Activated naive CD4-positive, alpha-beta T cell treated with anti-CD3 and anti-CD28 coated beads, Interleukin-2, amount 10 ng/mL, durations not matched to agents 7 days and 5 days (primary cell): ENCODE measurements around the gene FHL1.

Experiments
- CTCF ChIA-PET: fragments of 350-600 bp; sonication (Branson Sonifier 250); formaldehyde crosslinking; loops from one replicate; lab custom pipeline; 2021; ENCODE audit warnings: antibody characterized with exemption; lab: Charles Lee
- DNase-seq: peaks from one replicate; pipeline ENCODE4 v3.0.0-alpha.2; 2020
- H3K27ac Mint-ChIP-seq: one replicate; pipeline ENCODE4 v1.8.0; 2021; ENCODE audit warnings: mild to moderate bottlenecking, moderate library complexity, mixed read lengths
- H3K27me3 Mint-ChIP-seq: one replicate; pipeline ENCODE4 v1.8.0; 2021; ENCODE audit warnings: mild to moderate bottlenecking, mixed read lengths
- H3K36me3 Mint-ChIP-seq: one replicate; pipeline ENCODE4 v1.8.0; 2021; ENCODE audit warnings: mixed read lengths
- H3K4me1 Mint-ChIP-seq: one replicate; pipeline ENCODE4 v1.8.0; 2021; ENCODE audit warnings: mixed read lengths
- H3K4me3 Mint-ChIP-seq: one replicate; pipeline ENCODE4 v1.8.0; 2021; ENCODE audit warnings: mild to moderate bottlenecking, moderate library complexity, mixed read lengths
- H3K9me3 Mint-ChIP-seq: one replicate; pipeline ENCODE4 v1.8.0; 2021; ENCODE audit warnings: mixed read lengths

The FHL1 gene

GRCh38 chrX:136199365-136199764, 52.0 kb downstream of the FHL1 start:
- Mint-ChIP-seq H3K27me3 (no peaks in the 10 kb centered on the region), H3K9me3 (no peaks in the 10 kb centered on the region), H3K27ac (no peak overlapping the region), H3K36me3 (peaks cover 1% of the 10 kb centered on the region), H3K4me3 (no peak overlapping the region), H3K4me1 (peaks cover 34% of the 10 kb centered on the region)
- CTCF ChIA-PET, result interaction anchor here (0.6 to 1.1 kb wide), 5 partner anchors 8 to 172 kb away, joined by 3 to 9 read pairs (median 4); no protein-coding TSS in a partner anchor
- no peak for DNase-seq

GRCh38 chrX:136200466-136200865, 53.1 kb downstream of the FHL1 start:
- H3K4me1 Mint-ChIP-seq, result peaks cover 38% of the 10 kb centered on the region
- DNase-seq, result peak; percentile 26
- H3K36me3 Mint-ChIP-seq, result peaks cover 1% of the 10 kb centered on the region
- no peaks in the 10 kb centered on the region for H3K9me3 Mint-ChIP-seq
- CTCF ChIA-PET, result interaction anchor here (0.9 to 1.1 kb wide), 4 partner anchors 10 to 172 kb away, joined by 3 to 9 read pairs (median 4); no protein-coding TSS in a partner anchor
- H3K27me3 Mint-ChIP-seq, result no peaks in the 10 kb centered on the region
- H3K27ac Mint-ChIP-seq, result no peak overlapping the region
- no peak overlapping the region for H3K4me3 Mint-ChIP-seq

GRCh38 chrX:136201601-136202000, 54.3 kb downstream of the FHL1 start:
- no peak overlapping the region for H3K27ac Mint-ChIP-seq
- H3K4me1 Mint-ChIP-seq, result peaks cover 35% of the 10 kb centered on the region
- no peak overlapping the region for H3K4me3 Mint-ChIP-seq
- no peaks in the 10 kb centered on the region for H3K36me3 Mint-ChIP-seq
- CTCF ChIA-PET, result interaction anchor here (1.2 to 3.2 kb wide), 4 partner anchors 14 to 174 kb away, joined by 3 to 16 read pairs (median 6); no protein-coding TSS in a partner anchor
- no peak for DNase-seq
- H3K27me3 Mint-ChIP-seq, result no peaks in the 10 kb centered on the region
- no peaks in the 10 kb centered on the region for H3K9me3 Mint-ChIP-seq

- peaks cover 35% of the 10 kb centered on the region for H3K4me1 Mint-ChIP-seq
- H3K27me3 Mint-ChIP-seq, result no peaks in the 10 kb centered on the region
- H3K27ac Mint-ChIP-seq, result peak overlapping the region; percentile 77
- no peaks in the 10 kb centered on the region for H3K9me3 Mint-ChIP-seq
- no peaks in the 10 kb centered on the region for H3K36me3 Mint-ChIP-seq
- DNase-seq, result no peak
- H3K4me3 Mint-ChIP-seq, result no peak overlapping the region
- CTCF ChIA-PET, result interaction anchor here (0.7 to 3.2 kb wide), 6 partner anchors 9 to 377 kb away, joined by 3 to 16 read pairs (median 4); no protein-coding TSS in a partner anchor
Observed at GRCh38 chrX:136202889-136203288, 55.6 kb downstream of the FHL1 start.

GRCh38 chrX:136203438-136203837, 56.1 kb downstream of the FHL1 start:
- Mint-ChIP-seq H3K4me3 (no peak overlapping the region), H3K36me3 (no peaks in the 10 kb centered on the region), H3K27ac (peak overlapping the region; percentile 77), H3K4me1 (peaks cover 35% of the 10 kb centered on the region), H3K9me3 (no peaks in the 10 kb centered on the region), H3K27me3 (no peaks in the 10 kb centered on the region)
- DNase-seq, result no peak
- CTCF ChIA-PET, result interaction anchor here (0.7 to 3.2 kb wide), 5 partner anchors 10 to 377 kb away, joined by 3 to 16 read pairs (median 4); no protein-coding TSS in a partner anchor

- peaks cover 36% of the 10 kb centered on the region for H3K4me1 Mint-ChIP-seq
- H3K36me3 Mint-ChIP-seq, result no peaks in the 10 kb centered on the region
- CTCF ChIA-PET, result interaction anchor here (1.6 to 3.2 kb wide), 2 partner anchors 64 to 176 kb away, joined by 4 to 16 read pairs; no protein-coding TSS in a partner anchor
- DNase-seq, result no peak
- no peaks in the 10 kb centered on the region for H3K9me3 Mint-ChIP-seq
- no peaks in the 10 kb centered on the region for H3K27me3 Mint-ChIP-seq
- no peak overlapping the region for H3K4me3 Mint-ChIP-seq
- peak overlapping the region; percentile 77 for H3K27ac Mint-ChIP-seq
Observed at GRCh38 chrX:136203951-136204350, 56.6 kb downstream of the FHL1 start.

GRCh38 chrX:136204571-136204970, 57.2 kb downstream of the FHL1 start:
- CTCF ChIA-PET, result interaction anchor here (1.6 kb wide), 1 partner anchor 63 kb away, joined by 4 read pairs; no protein-coding TSS in a partner anchor
- H3K36me3 Mint-ChIP-seq, result no peaks in the 10 kb centered on the region
- H3K9me3 Mint-ChIP-seq, result no peaks in the 10 kb centered on the region
- peaks cover 38% of the 10 kb centered on the region for H3K4me1 Mint-ChIP-seq
- no peaks in the 10 kb centered on the region for H3K27me3 Mint-ChIP-seq
- DNase-seq, result peak; percentile 28
- H3K4me3 Mint-ChIP-seq, result no peak overlapping the region
- peak overlapping the region; percentile 62 for H3K27ac Mint-ChIP-seq

GRCh38 chrX:136205882-136206380, 58.6 kb downstream of the FHL1 start:
- DNase-seq, result no peak
- CTCF ChIA-PET, result interaction anchor here (1.1 to 2.2 kb wide), 2 partner anchors 40 to 43 kb away, joined by 3 to 5 read pairs; no protein-coding TSS in a partner anchor
- H3K9me3 Mint-ChIP-seq, result no peaks in the 10 kb centered on the region
- H3K36me3 Mint-ChIP-seq, result no peaks in the 10 kb centered on the region
- H3K4me1 Mint-ChIP-seq, result peaks cover 36% of the 10 kb centered on the region
- no peak overlapping the region for H3K4me3 Mint-ChIP-seq
- no peak overlapping the region for H3K27ac Mint-ChIP-seq
- H3K27me3 Mint-ChIP-seq, result no peaks in the 10 kb centered on the region

- no peak overlapping the region for H3K27ac Mint-ChIP-seq
- no peaks in the 10 kb centered on the region for H3K9me3 Mint-ChIP-seq
- CTCF ChIA-PET, result interaction anchor here (2.2 kb wide), 1 partner anchor 44 kb away, joined by 5 read pairs; no protein-coding TSS in a partner anchor
- H3K4me3 Mint-ChIP-seq, result no peak overlapping the region
- no peak for DNase-seq
- no peaks in the 10 kb centered on the region for H3K36me3 Mint-ChIP-seq
- H3K4me1 Mint-ChIP-seq, result peaks cover 36% of the 10 kb centered on the region
- H3K27me3 Mint-ChIP-seq, result no peaks in the 10 kb centered on the region
Observed at GRCh38 chrX:136206916-136207315, 59.6 kb downstream of the FHL1 start.

GRCh38 chrX:136207546-136207945, 60.2 kb downstream of the FHL1 start:
- peaks cover 36% of the 10 kb centered on the region for H3K4me1 Mint-ChIP-seq
- no peak overlapping the region for H3K4me3 Mint-ChIP-seq
- no peak for DNase-seq
- H3K27ac Mint-ChIP-seq, result no peak overlapping the region
- CTCF ChIA-PET, result interaction anchor here (2.2 kb wide), 1 partner anchor 45 kb away, joined by 5 read pairs; no protein-coding TSS in a partner anchor
- H3K9me3 Mint-ChIP-seq, result no peaks in the 10 kb centered on the region
- H3K27me3 Mint-ChIP-seq, result no peaks in the 10 kb centered on the region
- no peaks in the 10 kb centered on the region for H3K36me3 Mint-ChIP-seq

GRCh38 chrX:136209016-136209738, 61.8 kb downstream of the FHL1 start:
- H3K4me1 Mint-ChIP-seq, result peaks cover 19% of the 10 kb centered on the region
- CTCF ChIA-PET, result interaction anchor here (0.6 to 2.4 kb wide), 6 partner anchors 38 to 181 kb away, joined by 3 to 11 read pairs (median 4); no protein-coding TSS in a partner anchor
- no peaks in the 10 kb centered on the region for H3K9me3 Mint-ChIP-seq
- H3K36me3 Mint-ChIP-seq, result no peaks in the 10 kb centered on the region
- no peak overlapping the region for H3K4me3 Mint-ChIP-seq
- peak; percentile 58 for DNase-seq
- no peak overlapping the region for H3K27ac Mint-ChIP-seq
- H3K27me3 Mint-ChIP-seq, result no peaks in the 10 kb centered on the region

- no peaks in the 10 kb centered on the region for H3K9me3 Mint-ChIP-seq
- no peaks in the 10 kb centered on the region for H3K27me3 Mint-ChIP-seq
- CTCF ChIA-PET, result interaction anchor here (1.0 to 2.4 kb wide), 5 partner anchors 39 to 182 kb away, joined by 3 to 11 read pairs (median 4); no protein-coding TSS in a partner anchor
- no peak overlapping the region for H3K27ac Mint-ChIP-seq
- H3K4me1 Mint-ChIP-seq, result peaks cover 14% of the 10 kb centered on the region
- no peak for DNase-seq
- no peak overlapping the region for H3K4me3 Mint-ChIP-seq
- peaks cover 2% of the 10 kb centered on the region for H3K36me3 Mint-ChIP-seq
Observed at GRCh38 chrX:136209751-136210150, 62.4 kb downstream of the FHL1 start.

GRCh38 chrX:136210243-136210642, 62.9 kb downstream of the FHL1 start:
- Mint-ChIP-seq H3K4me1 (peaks cover 10% of the 10 kb centered on the region), H3K36me3 (peaks cover 2% of the 10 kb centered on the region), H3K4me3 (no peak overlapping the region), H3K9me3 (no peaks in the 10 kb centered on the region), H3K27ac (no peak overlapping the region), H3K27me3 (no peaks in the 10 kb centered on the region)
- CTCF ChIA-PET, result interaction anchor here (1.0 to 2.4 kb wide), 3 partner anchors 19 to 182 kb away, joined by 3 to 8 read pairs (median 4); no protein-coding TSS in a partner anchor
- no peak for DNase-seq

GRCh38 chrX:136210806-136211205, 63.5 kb downstream of the FHL1 start:
- no peak for DNase-seq
- Mint-ChIP-seq H3K4me3 (no peak overlapping the region), H3K9me3 (no peaks in the 10 kb centered on the region), H3K27me3 (no peaks in the 10 kb centered on the region), H3K4me1 (peaks cover 6% of the 10 kb centered on the region), H3K36me3 (peaks cover 4% of the 10 kb centered on the region), H3K27ac (no peak overlapping the region)
- CTCF ChIA-PET, result interaction anchor here (1.0 kb wide), 1 partner anchor 20 kb away, joined by 3 read pairs; no protein-coding TSS in a partner anchor
